ENCODE results near the gene GREB1L.

Gene GREB1L

DNA sequence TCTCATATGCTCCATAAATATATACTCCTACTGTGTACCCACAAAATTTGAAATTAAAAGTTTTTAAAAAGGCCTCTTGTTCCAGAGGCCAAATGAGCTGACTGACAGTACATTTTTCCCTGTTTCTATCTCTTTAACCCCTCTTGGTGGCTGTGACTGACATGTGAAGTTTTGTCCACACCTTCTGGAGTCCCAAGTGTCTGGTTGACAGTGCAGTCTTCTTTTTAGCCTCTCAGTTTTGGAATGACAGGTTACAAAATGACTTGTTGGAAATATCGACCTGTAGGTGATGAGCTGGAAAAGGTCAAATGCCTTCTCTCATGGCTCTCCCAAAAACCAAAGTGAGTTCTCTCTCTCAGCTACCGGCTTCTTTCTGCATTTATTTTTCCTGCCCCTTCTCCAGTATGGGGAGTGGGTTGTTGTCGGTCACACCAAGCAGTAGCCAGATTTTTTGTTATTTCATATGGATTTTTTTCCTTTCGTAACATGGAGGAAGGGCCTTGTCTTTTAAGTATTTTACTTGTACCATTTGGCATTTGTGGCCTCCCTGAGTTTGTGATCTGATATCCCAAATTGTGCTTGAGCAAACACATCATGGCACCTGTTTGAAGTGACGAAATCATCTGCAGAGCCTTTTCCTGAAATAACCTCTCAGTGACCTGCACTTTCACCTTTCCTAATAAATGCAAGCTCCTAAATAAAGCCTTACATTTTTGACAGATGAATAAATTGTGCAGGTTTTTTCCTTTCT lies 214.6 kb downstream of the GREB1L start:
- Histone ChIP-seq H3K27ac (replicated peaks) (no peak overlapping the region), H3K27me3 (ENCODE audit: insufficient read depth, poor library complexity, severe bottlenecking) (peaks cover 2% of the 10 kb centered on the region), H3K4me3 (replicated peaks; ENCODE audit: insufficient read depth, low read length) (no peak overlapping the region)
- no peak for DNase-seq (ENCODE audit: low read depth in 1 of 2, low spot score in 1 of 2)
- TF ChIP-seq POLR2AphosphoS5 (IDR thresholded peaks at IDR 0.05; ENCODE audit: low read depth) (no peak), GABPA (IDR thresholded peaks at IDR 0.05; ENCODE audit: low read depth) (no peak), SPI1 (IDR thresholded peaks at IDR 0.05; ENCODE audit: borderline replicate concordance, low read depth) (no peak)
- TF ChIP-seq, protein P1, sequence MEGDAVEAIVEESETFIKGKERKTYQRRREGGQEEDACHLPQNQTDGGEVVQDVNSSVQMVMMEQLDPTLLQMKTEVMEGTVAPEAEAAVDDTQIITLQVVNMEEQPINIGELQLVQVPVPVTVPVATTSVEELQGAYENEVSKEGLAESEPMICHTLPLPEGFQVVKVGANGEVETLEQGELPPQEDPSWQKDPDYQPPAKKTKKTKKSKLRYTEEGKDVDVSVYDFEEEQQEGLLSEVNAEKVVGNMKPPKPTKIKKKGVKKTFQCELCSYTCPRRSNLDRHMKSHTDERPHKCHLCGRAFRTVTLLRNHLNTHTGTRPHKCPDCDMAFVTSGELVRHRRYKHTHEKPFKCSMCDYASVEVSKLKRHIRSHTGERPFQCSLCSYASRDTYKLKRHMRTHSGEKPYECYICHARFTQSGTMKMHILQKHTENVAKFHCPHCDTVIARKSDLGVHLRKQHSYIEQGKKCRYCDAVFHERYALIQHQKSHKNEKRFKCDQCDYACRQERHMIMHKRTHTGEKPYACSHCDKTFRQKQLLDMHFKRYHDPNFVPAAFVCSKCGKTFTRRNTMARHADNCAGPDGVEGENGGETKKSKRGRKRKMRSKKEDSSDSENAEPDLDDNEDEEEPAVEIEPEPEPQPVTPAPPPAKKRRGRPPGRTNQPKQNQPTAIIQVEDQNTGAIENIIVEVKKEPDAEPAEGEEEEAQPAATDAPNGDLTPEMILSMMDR (IDR thresholded peaks at IDR 0.05; ENCODE audit: insufficient read depth, low read length), result no peak
- TF ChIP-seq, protein P2, sequence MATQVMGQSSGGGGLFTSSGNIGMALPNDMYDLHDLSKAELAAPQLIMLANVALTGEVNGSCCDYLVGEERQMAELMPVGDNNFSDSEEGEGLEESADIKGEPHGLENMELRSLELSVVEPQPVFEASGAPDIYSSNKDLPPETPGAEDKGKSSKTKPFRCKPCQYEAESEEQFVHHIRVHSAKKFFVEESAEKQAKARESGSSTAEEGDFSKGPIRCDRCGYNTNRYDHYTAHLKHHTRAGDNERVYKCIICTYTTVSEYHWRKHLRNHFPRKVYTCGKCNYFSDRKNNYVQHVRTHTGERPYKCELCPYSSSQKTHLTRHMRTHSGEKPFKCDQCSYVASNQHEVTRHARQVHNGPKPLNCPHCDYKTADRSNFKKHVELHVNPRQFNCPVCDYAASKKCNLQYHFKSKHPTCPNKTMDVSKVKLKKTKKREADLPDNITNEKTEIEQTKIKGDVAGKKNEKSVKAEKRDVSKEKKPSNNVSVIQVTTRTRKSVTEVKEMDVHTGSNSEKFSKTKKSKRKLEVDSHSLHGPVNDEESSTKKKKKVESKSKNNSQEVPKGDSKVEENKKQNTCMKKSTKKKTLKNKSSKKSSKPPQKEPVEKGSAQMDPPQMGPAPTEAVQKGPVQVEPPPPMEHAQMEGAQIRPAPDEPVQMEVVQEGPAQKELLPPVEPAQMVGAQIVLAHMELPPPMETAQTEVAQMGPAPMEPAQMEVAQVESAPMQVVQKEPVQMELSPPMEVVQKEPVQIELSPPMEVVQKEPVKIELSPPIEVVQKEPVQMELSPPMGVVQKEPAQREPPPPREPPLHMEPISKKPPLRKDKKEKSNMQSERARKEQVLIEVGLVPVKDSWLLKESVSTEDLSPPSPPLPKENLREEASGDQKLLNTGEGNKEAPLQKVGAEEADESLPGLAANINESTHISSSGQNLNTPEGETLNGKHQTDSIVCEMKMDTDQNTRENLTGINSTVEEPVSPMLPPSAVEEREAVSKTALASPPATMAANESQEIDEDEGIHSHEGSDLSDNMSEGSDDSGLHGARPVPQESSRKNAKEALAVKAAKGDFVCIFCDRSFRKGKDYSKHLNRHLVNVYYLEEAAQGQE (IDR thresholded peaks at IDR 0.05; ENCODE audit: insufficient replicate concordance, low read depth), result no peak

DNA sequence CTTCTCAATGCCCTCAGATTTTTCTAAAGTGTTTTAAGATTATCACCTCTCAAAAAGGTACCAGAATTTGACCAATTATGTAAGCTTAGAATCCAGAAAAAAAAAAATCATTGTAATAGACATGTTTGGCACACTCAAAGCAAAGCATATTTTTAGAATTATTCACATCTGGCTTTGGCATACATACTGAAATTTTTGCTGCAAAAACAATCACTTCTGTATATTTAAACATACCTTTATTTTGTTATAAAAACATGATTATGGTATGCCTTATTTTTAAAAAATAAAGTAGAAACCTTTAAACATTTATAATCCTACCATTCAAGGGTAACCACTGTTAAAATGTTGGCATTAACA lies 215.1 kb downstream of the GREB1L start:
- no peak overlapping the region for H3K4me3 ChIP-seq (replicated peaks; ENCODE audit: insufficient read depth, low read length)
- peaks cover 2% of the 10 kb centered on the region for H3K27me3 ChIP-seq (ENCODE audit: insufficient read depth, poor library complexity, severe bottlenecking)
- H3K27ac ChIP-seq (replicated peaks), result no peak overlapping the region
- DNase-seq (ENCODE audit: low read depth in 1 of 2, low spot score in 1 of 2), result no peak
- no peak for TF ChIP-seq GABPA (IDR thresholded peaks at IDR 0.05; ENCODE audit: low read depth)
- TF ChIP-seq, protein P1 (IDR thresholded peaks at IDR 0.05; ENCODE audit: insufficient read depth, low read length), result no peak
- TF ChIP-seq, protein P2 (IDR thresholded peaks at IDR 0.05; ENCODE audit: insufficient replicate concordance, low read depth), result no peak
- no peak for TF ChIP-seq POLR2AphosphoS5 (IDR thresholded peaks at IDR 0.05; ENCODE audit: low read depth)
- TF ChIP-seq SPI1 (IDR thresholded peaks at IDR 0.05; ENCODE audit: borderline replicate concordance, low read depth), result no peak

DNA sequence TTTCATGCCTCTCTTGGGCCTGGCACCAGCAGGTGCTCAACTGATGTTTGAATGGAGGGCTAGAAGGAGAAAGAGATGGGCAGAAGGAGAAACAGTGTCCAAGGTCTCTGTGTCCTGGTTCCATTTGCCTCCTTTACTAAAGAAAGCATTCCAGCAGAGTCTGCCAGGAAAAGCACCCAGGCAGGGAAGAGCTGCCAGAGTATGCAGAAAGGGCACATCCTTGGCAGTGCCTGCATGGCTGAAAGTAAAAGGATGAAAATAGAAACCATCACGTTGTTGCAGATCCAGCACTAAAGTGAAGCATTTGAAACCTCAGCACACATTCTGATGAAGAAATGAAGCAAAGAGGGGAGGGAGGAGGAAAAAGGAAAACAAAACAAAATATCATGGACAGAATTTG lies 216.3 kb downstream of the GREB1L start:
- Histone ChIP-seq H3K27ac (replicated peaks) (no peak overlapping the region), H3K27me3 (ENCODE audit: insufficient read depth, poor library complexity, severe bottlenecking) (peaks cover 2% of the 10 kb centered on the region), H3K4me3 (replicated peaks; ENCODE audit: insufficient read depth, low read length) (no peak overlapping the region)
- TF ChIP-seq, protein P2 (IDR thresholded peaks at IDR 0.05; ENCODE audit: insufficient replicate concordance, low read depth), result no peak
- TF ChIP-seq, protein P1 (IDR thresholded peaks at IDR 0.05; ENCODE audit: insufficient read depth, low read length), result no peak
- no peak for TF ChIP-seq SPI1 (IDR thresholded peaks at IDR 0.05; ENCODE audit: borderline replicate concordance, low read depth)
- TF ChIP-seq GABPA (IDR thresholded peaks at IDR 0.05; ENCODE audit: low read depth), result no peak
- no peak for TF ChIP-seq POLR2AphosphoS5 (IDR thresholded peaks at IDR 0.05; ENCODE audit: low read depth)
- DNase-seq (ENCODE audit: low read depth in 1 of 2, low spot score in 1 of 2), result no peak

Measured in HL-60 (cell line).